Karpas-422 (cell line): Measurements from ENCODE around the gene DLEC1. TPM values are rescaled to one million over a fixed set of nuclear protein-coding genes. Genes with fewer than 3 reads are reported as not detected.
"Not testable (repeated sequence)": the region's sequence is repeated elsewhere in the genome, so short reads cannot be mapped to it uniquely, and the experiment has no call there.

ENCODE experiments used
- DNase-seq: peaks from one replicate; pipeline ENCODE4 v3.0.0-alpha.2; 2015
- H2AFZ ChIP-seq: fragments of 200-600 bp; sonication (generic); 2 replicates; pipeline ENCODE4 v1.6.1; 2014; ENCODE audit warnings: antibody characterized with exemption, low read length, mixed read lengths
- H3K27ac ChIP-seq: fragments of 200-600 bp; sonication (generic); 2 replicates; pipeline ENCODE4 v1.5.1; 2014; ENCODE audit warnings: mild to moderate bottlenecking, low read length, moderate library complexity
- H3K27me3 ChIP-seq: fragments of 200-600 bp; sonication (generic); 2 replicates; pipeline ENCODE4 v1.6.1; 2014; ENCODE audit warnings: low read length, mixed read lengths
- H3K36me3 ChIP-seq: fragments of 200-600 bp; sonication (generic); 2 replicates; pipeline ENCODE4 v1.6.1; 2014; ENCODE audit warnings: low read length, mixed read lengths; ENCODE audit not compliant: insufficient read depth
- H3K4me1 ChIP-seq: fragments of 200-600 bp; sonication (generic); 2 replicates; pipeline ENCODE4 v1.6.1; 2014; ENCODE audit warnings: mild to moderate bottlenecking, low read length, mixed read lengths
- H3K4me2 ChIP-seq: fragments of 200-600 bp; sonication (generic); 2 replicates; pipeline ENCODE4 v1.6.1; 2014; ENCODE audit warnings: low read length, low read depth, mild to moderate bottlenecking; ENCODE audit not compliant: poor library complexity, severe bottlenecking
- H3K4me3 ChIP-seq: fragments of 200-600 bp; sonication (generic); 2 replicates; pipeline ENCODE4 v1.5.1; 2014; ENCODE audit warnings: mild to moderate bottlenecking, antibody characterized with exemption, low read length, mixed read lengths
- H3K79me2 ChIP-seq: fragments of 200-600 bp; sonication (generic); 2 replicates; pipeline ENCODE4 v1.6.1; 2014; ENCODE audit warnings: mild to moderate bottlenecking, low read length, mixed read lengths
- H3K9ac ChIP-seq: fragments of 200-600 bp; sonication (generic); 2 replicates; pipeline ENCODE4 v1.6.0; 2014; ENCODE audit warnings: low read length
- H3K9me2 ChIP-seq: fragments of 200-600 bp; sonication (generic), shearing (Covaris generic); replicated peaks from 2 replicates; pipeline ENCODE4 v1.6.0; 2014; ENCODE audit warnings: mild to moderate bottlenecking, low read length, moderate library complexity; ENCODE audit not compliant: insufficient read depth
- H3K9me3 ChIP-seq: fragments of 300-700, 200-600 bp; sonication (generic); 2 replicates; pipeline ENCODE4 v1.6.1; 2014; ENCODE audit warnings: low read length, mixed read lengths
- H4K20me1 ChIP-seq: fragments of 200-600 bp; sonication (generic); 2 replicates; pipeline ENCODE4 v1.6.1; 2014; ENCODE audit warnings: mild to moderate bottlenecking, antibody characterized with exemption, low read length, low read depth; ENCODE audit not compliant: insufficient read depth
- total RNA-seq: library from RNA; depleted of rRNA; stranded (reverse); fragments of >200 nt; shearing (Covaris generic); gene quantifications from 2 replicates; pipeline ENCODE4 v1.2.3, GENCODE V29; 2014; ENCODE audit warnings: low replicate concordance

The DLEC1 gene
- total RNA-seq, 1 experiment from 2014 or later, result not detected

GRCh38 chr3:38059591-38059990 lies 20.6 kb downstream of the DLEC1 start:
- Histone ChIP-seq H4K20me1 (no peaks in the 10 kb centered on the region), H3K36me3 (no peaks in the 10 kb centered on the region), H3K9me3 (no peaks in the 10 kb centered on the region), H3K9ac (no peak overlapping the region), H3K27me3 (no peaks in the 10 kb centered on the region), H3K79me2 (no peaks in the 10 kb centered on the region), H2AFZ (no peak overlapping the region), H3K27ac (no peak overlapping the region), H3K4me2 (no peak overlapping the region), H3K4me3 (no peak overlapping the region), H3K4me1 (no peaks in the 10 kb centered on the region), H3K9me2 (no peaks in the 10 kb centered on the region)
- DNase-seq, result no peak

DNA sequence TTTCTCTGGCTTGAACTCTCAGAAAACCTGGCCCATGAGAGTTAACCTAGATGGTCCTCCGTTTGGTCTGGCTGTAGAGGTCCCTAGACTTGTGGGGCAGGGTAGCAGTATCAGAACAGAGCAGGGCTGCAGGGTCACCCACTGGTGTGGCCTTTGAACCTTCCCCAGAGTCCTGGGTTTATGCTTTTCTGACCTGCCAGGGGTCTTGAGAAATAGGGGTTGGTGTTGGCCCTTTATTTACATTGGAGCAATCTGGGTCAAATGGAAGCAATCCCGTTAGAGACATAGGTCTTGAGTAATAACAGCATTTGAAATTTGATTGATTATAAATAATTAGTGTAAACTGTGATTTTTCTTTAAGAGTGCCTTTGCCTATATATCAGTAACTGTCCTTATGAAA lies 23.8 kb downstream of the DLEC1 start:
- H3K9ac ChIP-seq, result no peak overlapping the region
- no peaks in the 10 kb centered on the region for H3K9me3 ChIP-seq

GRCh38 chr3:38064453-38064852 lies 25.4 kb downstream of the DLEC1 start:
- H3K9me2 ChIP-seq, H3K4me3 ChIP-seq, DNase-seq, H3K9ac ChIP-seq, H3K27me3 ChIP-seq, H2AFZ ChIP-seq, H3K79me2 ChIP-seq, H3K9me3 ChIP-seq, H3K27ac ChIP-seq, H4K20me1 ChIP-seq, H3K36me3 ChIP-seq, H3K4me1 ChIP-seq, H3K4me2 ChIP-seq: not testable (repeated sequence)

More for the DNA sequence above, 23.8 kb downstream of the DLEC1 start:
- Histone ChIP-seq H3K4me2 (no peak overlapping the region), H3K79me2 (no peaks in the 10 kb centered on the region), H3K36me3 (no peaks in the 10 kb centered on the region), H3K27me3 (no peaks in the 10 kb centered on the region), H3K27ac (no peak overlapping the region), H2AFZ (no peak overlapping the region), H4K20me1 (no peaks in the 10 kb centered on the region), H3K9me2 (no peaks in the 10 kb centered on the region), H3K4me1 (no peaks in the 10 kb centered on the region), H3K4me3 (no peak overlapping the region)
- DNase-seq, result no peak

DNA sequence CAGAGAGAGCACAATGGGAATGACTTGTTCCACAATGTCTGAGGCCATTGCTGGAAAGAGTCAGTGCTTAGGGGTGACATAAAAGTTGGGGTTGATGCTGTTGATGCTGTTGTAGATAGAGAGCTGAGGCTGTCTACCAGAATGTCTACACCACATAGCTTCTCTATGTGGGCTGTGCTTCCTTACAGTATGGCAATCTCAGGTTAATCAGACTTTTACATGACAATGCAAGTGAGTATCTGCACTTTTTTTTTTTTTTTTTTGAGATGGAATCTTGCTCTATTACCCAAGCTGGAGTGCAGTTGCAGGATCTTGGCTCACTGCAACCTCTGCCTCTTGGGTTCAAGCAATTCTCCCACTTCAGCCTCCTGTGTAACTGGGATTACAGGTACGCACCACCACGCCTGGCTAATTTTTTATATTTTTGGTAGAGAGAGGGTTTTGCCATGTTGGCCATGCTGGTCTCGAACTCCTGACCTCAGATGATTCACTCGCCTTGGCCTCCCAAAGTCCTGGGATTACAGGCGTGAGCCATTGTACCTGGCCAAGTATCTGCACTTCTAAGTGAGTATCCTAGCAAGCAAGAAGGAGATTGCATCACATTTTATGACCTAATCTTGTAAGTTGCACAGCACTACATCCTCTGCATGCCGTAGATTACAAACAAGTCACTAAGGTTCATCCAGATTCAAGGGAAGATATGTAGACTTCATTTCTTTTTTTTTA lies 28.7 kb downstream of the DLEC1 start:
- Histone ChIP-seq H3K27ac (no peak overlapping the region), H3K79me2 (no peaks in the 10 kb centered on the region), H3K4me1 (no peaks in the 10 kb centered on the region), H3K9me2 (no peaks in the 10 kb centered on the region), H3K9ac (no peak overlapping the region), H3K4me3 (no peak overlapping the region), H3K27me3 (no peaks in the 10 kb centered on the region), H3K36me3 (no peaks in the 10 kb centered on the region), H3K4me2 (no peak overlapping the region), H4K20me1 (no peaks in the 10 kb centered on the region), H2AFZ (no peak overlapping the region), H3K9me3 (no peaks in the 10 kb centered on the region)
- no peak for DNase-seq

DNA sequence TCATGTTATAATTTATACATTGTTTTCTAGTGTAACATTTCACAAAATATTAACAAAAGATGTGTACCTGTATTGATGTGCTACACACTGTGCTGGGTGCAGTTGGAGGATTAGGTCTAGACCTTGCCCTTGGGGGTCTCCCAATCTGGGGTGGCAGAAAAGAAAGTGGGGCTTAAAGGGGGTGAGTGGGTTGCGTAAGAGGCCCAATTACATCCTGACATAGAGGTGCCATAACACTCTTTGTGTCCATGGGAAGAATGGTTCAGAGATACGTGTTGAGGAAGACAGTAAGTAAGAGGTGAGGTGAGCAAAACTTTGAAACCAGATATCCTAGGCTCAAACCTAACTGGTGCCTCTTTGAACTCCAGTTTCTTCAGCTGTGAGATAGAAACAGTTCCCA lies 31.0 kb downstream of the DLEC1 start:
- H3K9me2 ChIP-seq, result no peaks in the 10 kb centered on the region
- H3K9ac ChIP-seq, result no peak overlapping the region
- no peaks in the 10 kb centered on the region for H3K27me3 ChIP-seq
- no peaks in the 10 kb centered on the region for H3K79me2 ChIP-seq
- H3K36me3 ChIP-seq, result no peaks in the 10 kb centered on the region
- H3K27ac ChIP-seq, result no peak overlapping the region
- H3K4me1 ChIP-seq, result no peaks in the 10 kb centered on the region
- H3K9me3 ChIP-seq, result no peaks in the 10 kb centered on the region
- no peak for DNase-seq
- H3K4me2 ChIP-seq, result no peak overlapping the region
- no peak overlapping the region for H3K4me3 ChIP-seq
- H2AFZ ChIP-seq, result no peak overlapping the region
- H4K20me1 ChIP-seq, result no peaks in the 10 kb centered on the region

GRCh38 chr3:38077073-38077472 lies 38.1 kb downstream of the DLEC1 start:
- not testable (repeated sequence) for DNase-seq, H2AFZ ChIP-seq, H3K4me1 ChIP-seq, H3K79me2 ChIP-seq, H3K9me3 ChIP-seq, H3K4me2 ChIP-seq, H3K4me3 ChIP-seq, H3K27me3 ChIP-seq, H3K27ac ChIP-seq, H4K20me1 ChIP-seq, H3K9me2 ChIP-seq, H3K36me3 ChIP-seq, H3K9ac ChIP-seq

DNA sequence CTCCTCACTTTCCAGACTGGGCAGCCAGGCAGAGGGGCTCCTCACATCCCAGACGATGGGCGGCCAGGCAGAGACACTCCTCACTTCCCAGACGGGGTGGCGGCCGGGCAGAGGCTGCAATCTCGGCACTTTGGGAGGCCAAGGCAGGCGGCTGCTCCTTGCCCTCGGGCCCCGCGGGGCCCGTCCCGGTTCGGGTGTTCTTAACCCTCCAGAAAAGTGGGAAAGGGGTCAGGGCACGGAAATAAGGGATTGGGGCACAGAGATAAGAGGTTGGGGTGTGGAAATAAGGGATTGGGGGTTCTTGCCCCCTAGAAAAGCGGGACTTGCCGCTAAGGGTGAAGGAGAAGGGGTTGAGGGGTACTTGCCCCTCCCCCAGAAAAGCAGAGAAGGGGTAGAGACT lies 43.3 kb downstream of the DLEC1 start:
- H3K9me3 ChIP-seq, H3K36me3 ChIP-seq, H3K79me2 ChIP-seq, H4K20me1 ChIP-seq, H2AFZ ChIP-seq, H3K4me2 ChIP-seq, H3K27me3 ChIP-seq, H3K9me2 ChIP-seq, H3K9ac ChIP-seq, H3K27ac ChIP-seq, H3K4me1 ChIP-seq, DNase-seq, H3K4me3 ChIP-seq: not testable (repeated sequence)

- H3K9me2 ChIP-seq, H3K27ac ChIP-seq, H3K9ac ChIP-seq, H4K20me1 ChIP-seq, H3K79me2 ChIP-seq, H3K4me2 ChIP-seq, H3K27me3 ChIP-seq, H3K9me3 ChIP-seq, H2AFZ ChIP-seq, DNase-seq, H3K4me3 ChIP-seq, H3K36me3 ChIP-seq, H3K4me1 ChIP-seq: not testable (repeated sequence)
Measured at GRCh38 chr3:38083254-38083653, 44.2 kb downstream of the DLEC1 start.
